Effector CD8-positive, alpha-beta T cell (primary cell): ENCODE measurements around the gene PTPN5.
A peak's percentile ranks its signal among the peaks of the same experiment; 100 is the strongest.
"Not testable (repeated sequence)": the region's sequence is repeated elsewhere in the genome, so short reads cannot be mapped to it uniquely, and the experiment has no call there.

Source experiments
- DNase-seq: peaks from one replicate; lab custom pipeline; 2025; lab: John Stamatoyannopoulos, UW

PTPN5 gene

GRCh38 chr11:18709414-18709813 is 82.2 kb downstream of the PTPN5 start:
- no peak for DNase-seq

GRCh38 chr11:18707811-18708340 is 83.7 kb downstream of the PTPN5 start:
- no peak for DNase-seq

- peak; percentile 40 for DNase-seq
Observed at GRCh38 chr11:18706330-18707243, 85.0 kb downstream of the PTPN5 start.

GRCh38 chr11:18705651-18706281 is 85.8 kb downstream of the PTPN5 start:
- DNase-seq = peak; percentile 29

GRCh38 chr11:18704698-18705097 is 86.9 kb downstream of the PTPN5 start:
- no peak for DNase-seq

GRCh38 chr11:18704045-18704645 is 87.5 kb downstream of the PTPN5 start:
- no peak for DNase-seq

GRCh38 chr11:18703001-18703763 is 88.4 kb downstream of the PTPN5 start:
- no peak for DNase-seq

- DNase-seq = no peak
Observed at GRCh38 chr11:18701614-18702216, 89.9 kb downstream of the PTPN5 start.

GRCh38 chr11:18700872-18701271 is 90.7 kb downstream of the PTPN5 start:
- no peak for DNase-seq

GRCh38 chr11:18700375-18700774 is 91.2 kb downstream of the PTPN5 start:
- no peak for DNase-seq

GRCh38 chr11:18699848-18700261 is 91.7 kb downstream of the PTPN5 start:
- no peak for DNase-seq

- DNase-seq = no peak
Observed at GRCh38 chr11:18699269-18699596, 92.4 kb downstream of the PTPN5 start.

- peak; percentile 91 for DNase-seq
Observed at GRCh38 chr11:18698341-18699268, 93.0 kb downstream of the PTPN5 start, which contains the start of gene TMEM86A. Gene TMEM86A (plus strand): TSS chr11:18698779. CDS start chr11:18698887, 108 bp downstream.

- no peak for DNase-seq
Observed at GRCh38 chr11:18697576-18697975, 94.0 kb downstream of the PTPN5 start.

GRCh38 chr11:18696638-18697225 is 94.9 kb downstream of the PTPN5 start:
- no peak for DNase-seq

- DNase-seq = no peak
Observed at GRCh38 chr11:18692941-18693760, 98.4 kb downstream of the PTPN5 start.

GRCh38 chr11:18691467-18692140 is 100.0 kb downstream of the PTPN5 start:
- not testable (repeated sequence) for DNase-seq

- DNase-seq = no peak
Observed at GRCh38 chr11:18684267-18684666, 107.3 kb downstream of the PTPN5 start.
